Ovary (tissue), 3 donors: ENCODE results near the gene XXYLT1.

ENCODE experiments used
- POLR2A ChIP-seq: fragments of 450-650 bp; IDR thresholded peaks from one replicate; pipeline ENCODE4 v1.6.1; 2017; ENCODE audit warnings: antibody characterized with exemption, mild to moderate bottlenecking, moderate library complexity
- TF ChIP-seq, protein P1 (sequence below), 3 donors: fragments of 450-650 bp in 2 of 3; fragments of 200-600 bp in 1 of 3; IDR thresholded peaks; one replicate each; pipeline versions ENCODE4 v1.5.1 to v1.8.0; 2016 to 2022; ENCODE audit warnings: antibody characterized with exemption in 3 of 3, mild to moderate bottlenecking in 1 of 3
- donor health status: DM: no; HTN: no; CAD: no.

DNA sequence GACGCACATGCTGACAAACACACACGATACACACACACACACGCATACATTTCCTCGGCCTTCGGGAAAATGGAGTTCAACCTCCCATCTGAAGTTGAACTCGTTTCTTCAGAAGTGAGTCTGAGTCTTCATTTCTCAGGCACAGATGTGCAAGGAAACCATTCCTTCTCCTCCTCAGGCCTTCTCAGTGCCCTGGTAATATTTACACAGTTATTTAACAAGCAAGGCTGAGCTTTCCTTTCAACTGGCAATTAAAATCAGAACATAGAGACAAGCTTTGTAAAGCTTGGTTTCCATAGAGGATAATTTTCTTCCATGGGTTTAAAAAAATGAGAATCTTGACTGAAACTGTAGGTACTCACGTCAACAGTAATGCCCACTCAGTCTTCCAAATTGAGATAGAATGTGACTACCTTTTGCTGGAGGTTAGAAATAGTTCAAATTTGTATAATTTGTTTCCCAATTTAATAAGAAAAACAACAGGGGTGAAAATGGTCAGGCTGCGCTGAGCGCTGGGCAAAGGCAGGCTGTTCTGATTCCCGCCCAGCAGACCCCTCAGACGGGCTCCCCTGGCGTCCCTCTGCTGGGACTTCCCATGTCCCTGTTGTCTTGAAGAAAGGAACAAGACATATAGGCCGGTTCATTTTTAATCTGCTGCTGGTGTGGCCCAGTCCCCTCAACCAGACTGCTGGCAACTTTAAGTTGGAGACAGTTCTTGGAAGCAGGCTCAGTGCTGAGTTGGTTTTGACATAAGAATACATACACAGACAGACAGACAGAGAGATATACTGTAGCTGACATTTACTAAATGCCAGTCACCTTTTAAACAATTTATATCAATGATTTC lies 174.3 kb downstream of the XXYLT1 start:
- no peak for TF ChIP-seq POLR2A
- TF ChIP-seq, protein P1, sequence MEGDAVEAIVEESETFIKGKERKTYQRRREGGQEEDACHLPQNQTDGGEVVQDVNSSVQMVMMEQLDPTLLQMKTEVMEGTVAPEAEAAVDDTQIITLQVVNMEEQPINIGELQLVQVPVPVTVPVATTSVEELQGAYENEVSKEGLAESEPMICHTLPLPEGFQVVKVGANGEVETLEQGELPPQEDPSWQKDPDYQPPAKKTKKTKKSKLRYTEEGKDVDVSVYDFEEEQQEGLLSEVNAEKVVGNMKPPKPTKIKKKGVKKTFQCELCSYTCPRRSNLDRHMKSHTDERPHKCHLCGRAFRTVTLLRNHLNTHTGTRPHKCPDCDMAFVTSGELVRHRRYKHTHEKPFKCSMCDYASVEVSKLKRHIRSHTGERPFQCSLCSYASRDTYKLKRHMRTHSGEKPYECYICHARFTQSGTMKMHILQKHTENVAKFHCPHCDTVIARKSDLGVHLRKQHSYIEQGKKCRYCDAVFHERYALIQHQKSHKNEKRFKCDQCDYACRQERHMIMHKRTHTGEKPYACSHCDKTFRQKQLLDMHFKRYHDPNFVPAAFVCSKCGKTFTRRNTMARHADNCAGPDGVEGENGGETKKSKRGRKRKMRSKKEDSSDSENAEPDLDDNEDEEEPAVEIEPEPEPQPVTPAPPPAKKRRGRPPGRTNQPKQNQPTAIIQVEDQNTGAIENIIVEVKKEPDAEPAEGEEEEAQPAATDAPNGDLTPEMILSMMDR (IDR thresholded peaks at IDR 0.05): no peak
